HepG2 (cell line): ENCODE results near the gene BCL7A. TPM values are rescaled to one million over a fixed set of nuclear protein-coding genes. Genes with fewer than 3 reads are reported as not detected.

ENCODE experiments used
- ADNP ChIP-seq: sonication (generic); formaldehyde crosslinking; IDR thresholded peaks from 2 replicates; pipeline ENCODE4 v1.4.0; 2020; ENCODE audit warnings: missing genetic modification reagents
- CBX2 ChIP-seq, 2 experiments: fragments of 200-600 bp in 1 of 2; sonication (generic); formaldehyde crosslinking in 1 of 2; IDR thresholded peaks; 2 replicates each; pipeline versions ENCODE4 v1.7.0 to v1.8.1; 2018 to 2022; ENCODE audit warnings: low read depth in 2 of 2, low read length in 1 of 2, mild to moderate bottlenecking in 1 of 2, missing genetic modification reagents in 1 of 2
- DRAP1 ChIP-seq: IDR thresholded peaks from 2 replicates; pipeline ENCODE4 v1.6.1; 2016; ENCODE audit warnings: missing genetic modification reagents, missing compliant biosample characterization
- EHMT2 ChIP-seq: fragments of 200-600 bp; sonication (generic); IDR thresholded peaks from 2 replicates; pipeline ENCODE4 v1.7.0; 2017; ENCODE audit warnings: antibody characterized with exemption, low read depth, low read length, borderline replicate concordance
- GTF2F1 ChIP-seq: fragments of 150-350 bp; IDR thresholded peaks from 2 replicates; pipeline ENCODE4 v1.6.1; 2014; ENCODE audit warnings: low read length
- IKZF5 ChIP-seq: IDR thresholded peaks from 2 replicates; pipeline ENCODE4 v1.6.1; 2018; ENCODE audit warnings: missing genetic modification reagents, mild to moderate bottlenecking, missing compliant biosample characterization
- KDM1A ChIP-seq: IDR thresholded peaks from 2 replicates; pipeline ENCODE4 v1.6.1; 2016; ENCODE audit warnings: missing compliant biosample characterization
- KLF16 ChIP-seq, 2 experiments: sonication (generic) in 1 of 2; formaldehyde crosslinking in 1 of 2; IDR thresholded peaks; 2 replicates each; pipeline versions ENCODE4 v1.6.1 to v1.8.0; 2016 to 2023; ENCODE audit warnings: missing genetic modification reagents in 2 of 2, missing compliant biosample characterization in 1 of 2
- MED8 ChIP-seq: sonication (generic); formaldehyde crosslinking; IDR thresholded peaks from 2 replicates; pipeline ENCODE4 v1.8.1; 2023; ENCODE audit warnings: mild to moderate bottlenecking, missing genetic modification reagents; ENCODE audit not compliant: insufficient replicate concordance
- MEF2D ChIP-seq: sonication (generic); formaldehyde crosslinking; IDR thresholded peaks from 2 replicates; pipeline ENCODE4 v1.5.1; 2020; ENCODE audit warnings: mild to moderate bottlenecking, missing genetic modification reagents
- PAWR ChIP-seq: sonication (generic); formaldehyde crosslinking; IDR thresholded peaks from 2 replicates; pipeline ENCODE4 v1.4.0; 2020; ENCODE audit warnings: missing genetic modification reagents, mild to moderate bottlenecking, borderline replicate concordance
- RARG ChIP-seq: sonication (generic); formaldehyde crosslinking; IDR thresholded peaks from 2 replicates; pipeline ENCODE4 v1.4.0; 2020; ENCODE audit warnings: low read depth, mild to moderate bottlenecking, missing genetic modification reagents
- RFX5 ChIP-seq: IDR thresholded peaks from 2 replicates; pipeline ENCODE4 v1.6.1; 2011; ENCODE audit warnings: low read depth, low read length, improper control_type of control experiment
- SATB2 ChIP-seq: sonication (generic); formaldehyde crosslinking; IDR thresholded peaks from 2 replicates; pipeline ENCODE4 v1.5.0; 2020; ENCODE audit warnings: missing genetic modification reagents
- ZC3H4 ChIP-seq: sonication (generic); formaldehyde crosslinking; IDR thresholded peaks from 2 replicates; pipeline ENCODE4 v1.4.0; 2020; ENCODE audit warnings: missing genetic modification reagents, borderline replicate concordance
- ZKSCAN1 ChIP-seq: fragments of 150-350 bp; IDR thresholded peaks from 2 replicates; pipeline ENCODE4 v1.6.1; 2014; ENCODE audit warnings: low read length
- ZNF138 ChIP-seq: sonication (generic); formaldehyde crosslinking; IDR thresholded peaks from 2 replicates; pipeline ENCODE4 v1.5.0; 2020; ENCODE audit warnings: mild to moderate bottlenecking, low read depth, missing genetic modification reagents
- ZNF253 ChIP-seq: sonication (generic); formaldehyde crosslinking; IDR thresholded peaks from 2 replicates; pipeline ENCODE4 v1.8.0; 2022; ENCODE audit warnings: mild to moderate bottlenecking, missing genetic modification reagents, borderline replicate concordance
- ZNF496 ChIP-seq: sonication (generic); formaldehyde crosslinking; IDR thresholded peaks from 2 replicates; pipeline ENCODE4 v1.8.1; 2023; ENCODE audit warnings: mild to moderate bottlenecking, moderate library complexity, missing genetic modification reagents; ENCODE audit not compliant: insufficient replicate concordance
- ZNF513 ChIP-seq: sonication (generic); formaldehyde crosslinking; conservative IDR thresholded peaks from 2 replicates; pipeline ENCODE4 v1.5.0; 2020; ENCODE audit warnings: missing genetic modification reagents
- ZNF841 ChIP-seq: sonication (generic); formaldehyde crosslinking; IDR thresholded peaks from 2 replicates; pipeline ENCODE4 v1.8.1; 2023; ENCODE audit warnings: missing genetic modification reagents, borderline replicate concordance
- polyA plus RNA-seq, 8 experiments: library from polyadenylated mRNA; depleted of rRNA in 3 of 8; stranded (reverse) in 7 of 8; unstranded in 1 of 8; fragments of >200 nt; fragmentation: Illumina TruSeq in 4 of 8; extraction: Trizol in 4 of 8; gene quantifications; 2 replicates each; pipeline versions ENCODE4 v1.2.1 to v1.2.3, GENCODE V29; 2011 to 2016; ENCODE audit warnings: low read depth in 4 of 8, missing spikeins in 1 of 8, mixed read lengths in 1 of 8; ENCODE audit not compliant: insufficient read depth in 1 of 8
- total RNA-seq, 5 experiments: library from RNA; depleted of rRNA; stranded (reverse); fragments of >200 nt; fragmentation: Illumina TruSeq; extraction: Trizol; gene quantifications; 2 replicates each; pipeline ENCODE4 v1.2.3, GENCODE V29; 2016; ENCODE audit warnings: low read depth in 1 of 5
- TF ChIP-seq, protein P1 (sequence below): sonication (generic); formaldehyde crosslinking; IDR thresholded peaks from 2 replicates; pipeline ENCODE4 v1.4.0; 2020; ENCODE audit warnings: missing genetic modification reagents, mild to moderate bottlenecking, borderline replicate concordance
- TF ChIP-seq, protein P2 (sequence below): sonication (generic); formaldehyde crosslinking; IDR thresholded peaks from 2 replicates; pipeline ENCODE4 v1.4.0; 2020; ENCODE audit warnings: mild to moderate bottlenecking, missing genetic modification reagents

The BCL7A gene
- total and polyA plus RNA-seq, 2 of the 13 experiments (the other 11 are each of a cell fraction or from before 2014, with no cell fraction given), result 4.1 to 6.2 TPM

GRCh38 chr12:122078141-122079032, 56.7 kb downstream of the BCL7A start, which contains the start of gene MLXIP (continued):
- no peak for TF ChIP-seq ZNF138
- TF ChIP-seq IKZF5 (CRISPR knock-in tag), result no peak
- peak; percentile 83 for TF ChIP-seq SATB2
- no peak for TF ChIP-seq MED8 (CRISPR knock-in tag)
- no peak; the same call in 1 of the 2 replicates for TF ChIP-seq RARG (CRISPR knock-in tag)
- no peak for TF ChIP-seq ADNP
- no peak for TF ChIP-seq CBX2 (IDR thresholded peaks at IDR 0.05; ENCODE audit: low read depth, low read length)
- TF ChIP-seq CBX2 (CRISPR knock-in tag; IDR thresholded peaks at IDR 0.05; ENCODE audit: low read depth), result no peak
- no peak for TF ChIP-seq ZNF496 (CRISPR knock-in tag)
- no peak for TF ChIP-seq ZNF513
- TF ChIP-seq, protein P1, sequence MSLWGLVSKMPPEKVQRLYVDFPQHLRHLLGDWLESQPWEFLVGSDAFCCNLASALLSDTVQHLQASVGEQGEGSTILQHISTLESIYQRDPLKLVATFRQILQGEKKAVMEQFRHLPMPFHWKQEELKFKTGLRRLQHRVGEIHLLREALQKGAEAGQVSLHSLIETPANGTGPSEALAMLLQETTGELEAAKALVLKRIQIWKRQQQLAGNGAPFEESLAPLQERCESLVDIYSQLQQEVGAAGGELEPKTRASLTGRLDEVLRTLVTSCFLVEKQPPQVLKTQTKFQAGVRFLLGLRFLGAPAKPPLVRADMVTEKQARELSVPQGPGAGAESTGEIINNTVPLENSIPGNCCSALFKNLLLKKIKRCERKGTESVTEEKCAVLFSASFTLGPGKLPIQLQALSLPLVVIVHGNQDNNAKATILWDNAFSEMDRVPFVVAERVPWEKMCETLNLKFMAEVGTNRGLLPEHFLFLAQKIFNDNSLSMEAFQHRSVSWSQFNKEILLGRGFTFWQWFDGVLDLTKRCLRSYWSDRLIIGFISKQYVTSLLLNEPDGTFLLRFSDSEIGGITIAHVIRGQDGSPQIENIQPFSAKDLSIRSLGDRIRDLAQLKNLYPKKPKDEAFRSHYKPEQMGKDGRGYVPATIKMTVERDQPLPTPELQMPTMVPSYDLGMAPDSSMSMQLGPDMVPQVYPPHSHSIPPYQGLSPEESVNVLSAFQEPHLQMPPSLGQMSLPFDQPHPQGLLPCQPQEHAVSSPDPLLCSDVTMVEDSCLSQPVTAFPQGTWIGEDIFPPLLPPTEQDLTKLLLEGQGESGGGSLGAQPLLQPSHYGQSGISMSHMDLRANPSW (CRISPR knock-in tag), result no peak
- peak; percentile 43; the same call in 1 of the 2 replicates for TF ChIP-seq RFX5
- TF ChIP-seq KLF16 (CRISPR knock-in tag; IDR thresholded peaks at IDR 0.05), result 0 out of 4 replicates have a peak, but pooled peaks of 1 of the 2 experiments have one; percentile 52
- no peak; the same call in 1 of the 2 replicates for TF ChIP-seq ZNF841 (CRISPR knock-in tag)
- TF ChIP-seq GTF2F1, result no peak
- TF ChIP-seq ZC3H4 (CRISPR knock-in tag), result no peak
- TF ChIP-seq EHMT2, result no peak
- TF ChIP-seq DRAP1 (CRISPR knock-in tag), result no peak
- no peak for TF ChIP-seq ZKSCAN1
- TF ChIP-seq KDM1A (CRISPR knock-in tag), result no peak
- no peak for TF ChIP-seq MEF2D (CRISPR knock-in tag)
- peak; percentile 91 for TF ChIP-seq ZNF253 (CRISPR knock-in tag)
- no peak for TF ChIP-seq PAWR (CRISPR knock-in tag)
- TF ChIP-seq, protein P2, sequence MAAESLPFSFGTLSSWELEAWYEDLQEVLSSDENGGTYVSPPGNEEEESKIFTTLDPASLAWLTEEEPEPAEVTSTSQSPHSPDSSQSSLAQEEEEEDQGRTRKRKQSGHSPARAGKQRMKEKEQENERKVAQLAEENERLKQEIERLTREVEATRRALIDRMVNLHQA (CRISPR knock-in tag), result no peak
